Measurements from ENCODE around the gene ENPEP. TPM values are rescaled to one million over a fixed set of nuclear protein-coding genes. Genes with fewer than 3 reads are reported as not detected.

Gene ENPEP
- total and polyA plus RNA-seq, 9 of the 15 experiments (the other 6 are each of a cell fraction or from before 2014, with no cell fraction given) = 0.01 TPM; not detected in 7

DNA sequence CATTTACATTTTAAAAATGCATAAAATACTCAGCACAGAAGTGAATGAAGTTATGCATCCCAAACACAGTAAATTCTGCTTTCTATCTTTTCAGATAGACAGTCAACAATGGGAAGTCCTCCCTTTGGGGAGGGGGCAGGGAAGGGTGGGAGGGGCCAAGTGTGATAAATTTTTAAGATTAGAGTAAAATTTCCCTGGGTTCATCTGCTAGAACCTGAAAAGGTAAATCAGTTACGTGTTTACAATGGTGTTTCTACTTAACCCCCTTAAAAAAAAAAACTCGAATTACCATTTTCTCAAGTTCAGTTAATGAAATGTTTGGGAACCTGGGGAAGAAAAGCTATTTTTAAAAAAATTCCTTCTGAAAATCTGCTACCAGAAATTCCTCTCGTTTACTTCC is 137.8 kb downstream of the ENPEP start (continued):
- TF ChIP-seq CHCHD3 (CRISPR knock-in tag; IDR thresholded peaks at IDR 0.05) = no peak
- TF ChIP-seq XRCC3 (IDR thresholded peaks at IDR 0.05) = no peak

DNA sequence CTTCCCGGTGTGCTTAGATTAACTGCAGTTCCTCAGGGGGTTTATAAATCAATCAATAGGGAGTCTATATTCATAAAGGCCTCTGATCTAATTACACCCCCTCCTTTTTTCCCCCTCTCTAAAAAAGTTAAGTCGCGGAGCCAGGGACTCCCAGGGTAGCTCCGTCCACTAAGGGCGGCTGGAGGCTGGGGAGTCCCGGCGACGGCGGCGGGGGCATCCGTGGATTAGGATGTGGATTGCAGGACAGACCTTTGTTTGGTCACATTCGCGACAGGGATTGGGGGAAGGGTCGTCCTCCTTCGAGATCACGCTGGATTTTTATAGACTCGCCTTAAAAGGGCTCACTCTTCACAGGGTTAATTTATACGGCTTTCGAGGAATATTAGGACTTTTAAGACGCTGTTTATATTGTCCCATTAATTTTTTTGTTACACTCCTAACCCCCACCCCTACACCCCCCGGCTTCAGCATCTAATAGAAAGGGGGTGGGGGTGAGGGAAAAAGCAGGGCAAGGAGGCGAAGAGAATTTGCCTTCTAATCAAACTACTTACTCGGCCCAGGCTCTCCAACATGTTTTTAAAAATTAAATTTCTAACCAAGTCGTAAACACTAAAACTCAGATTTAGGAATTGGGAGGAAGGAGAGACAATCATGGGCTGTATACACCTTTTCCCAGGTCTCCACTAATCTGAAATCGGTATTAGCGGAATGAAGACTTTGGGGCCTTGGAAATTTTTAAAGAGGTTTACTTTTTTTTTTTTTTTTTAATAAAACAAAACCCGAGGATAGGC is 138.4 kb downstream of the ENPEP start:
- 1% methylated on average over 26 of the region's 27 CpGs for WGBS (ENCODE audit: insufficient coverage, low coverage, missing lambda C conversion rate)
- no peak for ATAC-seq
- H3K4me3 ChIP-seq = no peak overlapping the region
- no peaks in the 10 kb centered on the region for H3K9me3 ChIP-seq (replicated peaks; ENCODE audit: control insufficient read depth, insufficient read depth, low read depth, low read length)
- H3K27ac ChIP-seq (ENCODE audit: extremely low read depth, low read depth, low read length) = no peak overlapping the region
- CTCF ChIA-PET (ENCODE audit: low intra/inter-chr PET ratio) = interaction anchor here (0.6 kb wide), 1 partner anchor 1038 kb away, joined by 3 read pairs; no protein-coding TSS in a partner anchor
- DNase-seq (ENCODE audit: extremely low read depth in 1 of 4, low spot score in 3 of 4) = no peak
- no peak for FAIRE-seq
- no peaks in the 10 kb centered on the region for H3K9me1 ChIP-seq (ENCODE audit: control insufficient read depth, insufficient read depth, low read length)
- TF ChIP-seq SIN3B (IDR thresholded peaks at IDR 0.05; ENCODE audit: low read depth) (no peak), PTTG1 (tag; IDR thresholded peaks at IDR 0.05; ENCODE audit: low read depth) (no peak), DNMT1 (IDR thresholded peaks at IDR 0.05) (no peak), RBM34 (IDR thresholded peaks at IDR 0.05; ENCODE audit: borderline replicate concordance, insufficient read depth, low read length) (no peak), ZNF212 (CRISPR knock-in tag; IDR thresholded peaks at IDR 0.05) (no peak), SP1 (CRISPR knock-in tag; IDR thresholded peaks at IDR 0.05) (no peak), RBBP5 (IDR thresholded peaks at IDR 0.05; ENCODE audit: borderline replicate concordance, insufficient read depth, low read length, poor library complexity, severe bottlenecking) (no peak), ETV6 (IDR thresholded peaks at IDR 0.05; ENCODE audit: borderline replicate concordance in 1 of 2, low read depth in 2 of 2, low read length in 1 of 2) (no peak), ETV6 (CRISPR knock-in tag; IDR thresholded peaks at IDR 0.05; ENCODE audit: borderline replicate concordance) (no peak), HMG20B (CRISPR knock-in tag; IDR thresholded peaks at IDR 0.05) (no peak), ZNF3 (CRISPR knock-in tag; IDR thresholded peaks at IDR 0.05) (no peak), CAMTA2 (CRISPR knock-in tag; conservative IDR thresholded peaks at IDR 0.05) (no peak)
- no peak overlapping the region for H3K9ac ChIP-seq (ENCODE audit: insufficient read depth in 1 of 2, low read depth in 2 of 2, low read length in 2 of 2)
- BruUV-seq (replicated peaks) = no TSS peak
- intact Hi-C loops (cut with micrococcal nuclease) = no loop called here
- no peak overlapping the region for H2AFZ ChIP-seq (ENCODE audit: low read depth, low read length)
- peaks cover 0 to 12% of the 10 kb centered on the region in 2 experiments; a peak in 2 of 5 replicates for H3K4me1 ChIP-seq (replicated peaks in 1 of 2; ENCODE audit: control insufficient read depth in 2 of 2, insufficient read depth in 2 of 2, low read length in 2 of 2)
- H4K20me1 ChIP-seq (replicated peaks; ENCODE audit: control insufficient read depth, insufficient read depth, low read length) = no peaks in the 10 kb centered on the region
- no peaks in the 10 kb centered on the region for H3K36me3 ChIP-seq (ENCODE audit: control insufficient read depth, insufficient read depth, low read length)
- peaks cover 60 to 72% of the 10 kb centered on the region in 2 experiments for H3K27me3 ChIP-seq (ENCODE audit: control insufficient read depth in 2 of 2, insufficient read depth in 2 of 2, low read length in 2 of 2)
- in situ Hi-C loops (cut with MboI) = no loop called here
- no peak overlapping the region for H3K4me2 ChIP-seq (ENCODE audit: insufficient read depth, low read length)
- POLR2A ChIA-PET = no interaction called here
- no peaks in the 10 kb centered on the region for H3K79me2 ChIP-seq (ENCODE audit: control insufficient read depth, insufficient read depth, low read length)

Small RNAs within 50 kb of the gene (small RNA-seq; reads per million reads assigned to genes)
- not detected for gene RF00494

Other genes with a start within 250 kb of the ENPEP start
- not detected in 2 replicates for gene PITX2, start 146.9 kb downstream of the ENPEP start, total RNA-seq (2014; rRNA removed)
- not detected in 2 replicates for gene PITX2, start 146.9 kb downstream of the ENPEP start, total RNA-seq (2014; rRNA removed; fragmentation: Illumina TruSeq; extraction: Trizol)
- not detected in 2 replicates for gene PITX2, start 146.9 kb downstream of the ENPEP start, total RNA-seq (2015; rRNA removed; fragmentation: Illumina TruSeq; extraction: Trizol)
- not detected in 2 replicates for gene PITX2, start 146.9 kb downstream of the ENPEP start, total RNA-seq (2021)
- gene PITX2, start 146.9 kb downstream of the ENPEP start, polyA plus RNA-seq (2011; rRNA removed) = 0.08 TPM in 1 of 2 replicates, not detected in the other
- not detected in 2 replicates for gene PITX2, start 146.9 kb downstream of the ENPEP start, polyA plus RNA-seq (2014; fragmentation: Illumina TruSeq; extraction: Trizol)
- not detected for gene PITX2, start 146.9 kb downstream of the ENPEP start, polyA plus RNA-seq (2014; fragmentation: Nextera tagmentation; extraction: Ambion mirVana)
- 0.40 TPM in 1 of 2 replicates, not detected in the other for gene PITX2, start 146.9 kb downstream of the ENPEP start, polyA plus RNA-seq (2014; rRNA removed)

All from K562 (cell line).